Fibroblast of lung (primary cell): ENCODE data around the gene GALNT1. TPM values are rescaled to one million over a fixed set of nuclear protein-coding genes. Genes with fewer than 3 reads are reported as not detected.
A peak's percentile ranks its signal among the peaks of the same experiment; 100 is the strongest.

Source experiments
- DNase-seq, 2 donors: peaks; one replicate each; pipeline versions ENCODE4 v3.0.0 to v3.0.0-alpha.2; 2010; ENCODE audit warnings: low read depth in 2 of 2
- H2AFZ ChIP-seq: 2 replicates; pipeline ENCODE4 v1.5.1; 2012; ENCODE audit warnings: low read length, control low read depth, inconsistent platforms
- H3K27ac ChIP-seq: 2 replicates; pipeline ENCODE4 v1.5.1; 2011; ENCODE audit warnings: low read length, control low read depth; ENCODE audit not compliant: insufficient read depth
- H3K27me3 ChIP-seq: 2 replicates; pipeline ENCODE4 v1.5.1; 2011; ENCODE audit warnings: mild to moderate bottlenecking, low read length; ENCODE audit not compliant: control insufficient read depth, insufficient read depth
- H3K36me3 ChIP-seq: 2 replicates; pipeline ENCODE4 v1.5.1; 2011; ENCODE audit warnings: low read length; ENCODE audit not compliant: control insufficient read depth, insufficient read depth
- H3K4me1 ChIP-seq: 2 replicates; pipeline ENCODE4 v1.5.1; 2011; ENCODE audit warnings: low read length; ENCODE audit not compliant: control insufficient read depth, insufficient read depth; ENCODE audit errors: extremely low read depth
- H3K4me2 ChIP-seq: 2 replicates; pipeline ENCODE4 v1.5.1; 2011; ENCODE audit warnings: low read length, control low read depth; ENCODE audit not compliant: insufficient read depth; ENCODE audit errors: extremely low read depth
- H3K4me3 ChIP-seq, 4 experiments: fragments of 200-600 bp in 1 of 4; sonication (generic) in 1 of 4; replicated peaks in 1 of 4; 2 replicates each; pipeline ENCODE4 v1.5.1; 2011 to 2016; ENCODE audit warnings: low read length in 4 of 4, low read depth in 3 of 4, mild to moderate bottlenecking in 3 of 4, control low read depth in 2 of 4, inconsistent platforms in 1 of 4, mixed read lengths in 1 of 4; ENCODE audit not compliant: insufficient read depth in 1 of 4; ENCODE audit errors: control extremely low read depth in 1 of 4
- H3K79me2 ChIP-seq: 2 replicates; pipeline ENCODE4 v1.5.1; 2012; ENCODE audit warnings: mild to moderate bottlenecking, low read length, inconsistent platforms; ENCODE audit not compliant: control insufficient read depth, insufficient read depth
- H3K9ac ChIP-seq: 2 replicates; pipeline ENCODE4 v1.5.1; 2011; ENCODE audit warnings: mild to moderate bottlenecking, low read length, control low read depth; ENCODE audit not compliant: insufficient read depth
- H3K9me3 ChIP-seq: 2 replicates; pipeline ENCODE4 v1.5.1; 2012; ENCODE audit warnings: low read depth, low read length; ENCODE audit not compliant: control insufficient read depth, insufficient read depth
- H4K20me1 ChIP-seq: 2 replicates; pipeline ENCODE4 v1.5.1; 2011; ENCODE audit warnings: low read length; ENCODE audit not compliant: control insufficient read depth, insufficient read depth; ENCODE audit errors: extremely low read depth
- EZH2 ChIP-seq: IDR thresholded peaks from 2 replicates; pipeline ENCODE4 v1.5.1; 2012; ENCODE audit warnings: low read length, control low read depth, mild to moderate bottlenecking; ENCODE audit errors: missing control alignments
- polyA plus RNA-seq, 2 donors: library from polyadenylated mRNA; depleted of rRNA in 1 of 2; stranded (reverse) in 1 of 2; unstranded in 1 of 2; fragments of >200 nt; gene quantifications; 2 replicates each; pipeline ENCODE4 v1.2.1, GENCODE V29; 2011 to 2012; ENCODE audit warnings: missing spikeins in 1 of 2
- total RNA-seq: library from RNA; depleted of rRNA; stranded (reverse); fragments of >200 nt; gene quantifications from 2 replicates; pipeline ENCODE4 v1.2.1, GENCODE V29; 2014
- TF ChIP-seq, protein P1 (sequence below), 2 donors: IDR thresholded peaks in 1 of 2; conservative IDR thresholded peaks in 1 of 2; 1 replicate in 1 of 2; 2 replicates in 1 of 2; pipeline ENCODE4 v1.5.1; 2011 to 2012; ENCODE audit warnings: low read length in 2 of 2, control low read depth in 1 of 2, inconsistent platforms in 1 of 2, low read depth in 1 of 2, mild to moderate bottlenecking in 1 of 2

The GALNT1 gene
- total and polyA plus RNA-seq, 2 donors (not counting 1 experiment from before 2014, with no cell fraction given) = 31.7 to 53.3 TPM

- no peak overlapping the region for H3K9ac ChIP-seq
- H3K27me3 ChIP-seq = no peaks in the 10 kb centered on the region
- H3K4me1 ChIP-seq = no peaks in the 10 kb centered on the region
- peaks cover 10% of the 10 kb centered on the region for H3K79me2 ChIP-seq
- H4K20me1 ChIP-seq = no peaks in the 10 kb centered on the region
- no peak overlapping the region for H3K4me2 ChIP-seq
- H3K27ac ChIP-seq = no peak overlapping the region
- H3K36me3 ChIP-seq = no peaks in the 10 kb centered on the region
- H2AFZ ChIP-seq = no peak overlapping the region
- TF ChIP-seq, protein P1, sequence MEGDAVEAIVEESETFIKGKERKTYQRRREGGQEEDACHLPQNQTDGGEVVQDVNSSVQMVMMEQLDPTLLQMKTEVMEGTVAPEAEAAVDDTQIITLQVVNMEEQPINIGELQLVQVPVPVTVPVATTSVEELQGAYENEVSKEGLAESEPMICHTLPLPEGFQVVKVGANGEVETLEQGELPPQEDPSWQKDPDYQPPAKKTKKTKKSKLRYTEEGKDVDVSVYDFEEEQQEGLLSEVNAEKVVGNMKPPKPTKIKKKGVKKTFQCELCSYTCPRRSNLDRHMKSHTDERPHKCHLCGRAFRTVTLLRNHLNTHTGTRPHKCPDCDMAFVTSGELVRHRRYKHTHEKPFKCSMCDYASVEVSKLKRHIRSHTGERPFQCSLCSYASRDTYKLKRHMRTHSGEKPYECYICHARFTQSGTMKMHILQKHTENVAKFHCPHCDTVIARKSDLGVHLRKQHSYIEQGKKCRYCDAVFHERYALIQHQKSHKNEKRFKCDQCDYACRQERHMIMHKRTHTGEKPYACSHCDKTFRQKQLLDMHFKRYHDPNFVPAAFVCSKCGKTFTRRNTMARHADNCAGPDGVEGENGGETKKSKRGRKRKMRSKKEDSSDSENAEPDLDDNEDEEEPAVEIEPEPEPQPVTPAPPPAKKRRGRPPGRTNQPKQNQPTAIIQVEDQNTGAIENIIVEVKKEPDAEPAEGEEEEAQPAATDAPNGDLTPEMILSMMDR (conservative IDR thresholded peaks at IDR 0.05 in 1 of 2, IDR thresholded peaks at IDR 0.05 in 1 of 2; ENCODE audit: low read depth in 1 of 2, low read length in 2 of 2) = no peak
- TF ChIP-seq EZH2 = no peak
- H3K9me3 ChIP-seq = no peaks in the 10 kb centered on the region
- DNase-seq = no peak
- H3K4me3 ChIP-seq = no peak overlapping the region
These were observed 7.5 kb downstream of the GALNT1 start for GRCh38 chr18:35588995-35589394.

GRCh38 chr18:35589546-35589945, 8.0 kb downstream of the GALNT1 start:
- Histone ChIP-seq H3K9me3 (no peaks in the 10 kb centered on the region), H3K27me3 (no peaks in the 10 kb centered on the region), H3K4me1 (no peaks in the 10 kb centered on the region), H3K9ac (no peak overlapping the region), H3K36me3 (no peaks in the 10 kb centered on the region), H3K4me2 (no peak overlapping the region), H3K4me3 (no peak overlapping the region), H3K27ac (no peak overlapping the region), H3K79me2 (peaks cover 8% of the 10 kb centered on the region), H2AFZ (no peak overlapping the region), H4K20me1 (no peaks in the 10 kb centered on the region)
- no peak for DNase-seq
- no peak for TF ChIP-seq EZH2
- TF ChIP-seq, protein P1 (conservative IDR thresholded peaks at IDR 0.05 in 1 of 2, IDR thresholded peaks at IDR 0.05 in 1 of 2; ENCODE audit: low read depth in 1 of 2, low read length in 2 of 2) = no peak

GRCh38 chr18:35590935-35591334, 9.4 kb downstream of the GALNT1 start:
- Histone ChIP-seq H3K4me2 (no peak overlapping the region), H3K27ac (no peak overlapping the region), H3K36me3 (no peaks in the 10 kb centered on the region), H3K9ac (no peak overlapping the region), H3K4me3 (no peak overlapping the region), H3K27me3 (no peaks in the 10 kb centered on the region), H2AFZ (no peak overlapping the region), H3K4me1 (no peaks in the 10 kb centered on the region), H3K9me3 (no peaks in the 10 kb centered on the region), H3K79me2 (peaks cover 4% of the 10 kb centered on the region), H4K20me1 (no peaks in the 10 kb centered on the region)
- peak in 1 of 2 donors; percentile 20 for DNase-seq
- TF ChIP-seq, protein P1 (conservative IDR thresholded peaks at IDR 0.05 in 1 of 2, IDR thresholded peaks at IDR 0.05 in 1 of 2; ENCODE audit: low read depth in 1 of 2, low read length in 2 of 2) = no peak
- TF ChIP-seq EZH2 = no peak
